ENCODE results near the gene PATJ. TPM values are rescaled to one million over a fixed set of nuclear protein-coding genes. Genes with fewer than 3 reads are reported as not detected.

Gene PATJ
- total and polyA plus RNA-seq, 8 donors, result 14.8 to 45.4 (median 27.9) TPM

- FAIRE-seq, result no peak
These were observed 122.2 kb downstream of the PATJ start for GRCh38 chr1:61864489-61864888.

GRCh38 chr1:61865646-61866220, 123.5 kb downstream of the PATJ start:
- Histone ChIP-seq H3K4me1 (no peaks in the 10 kb centered on the region), H3K4me3 (no peak overlapping the region), H3K27me3 (no peaks in the 10 kb centered on the region), H3K36me3 (peaks cover 0 to 38% (median 4%) of the 10 kb centered on the region in 3 donors), H3K27ac (no peak overlapping the region), H3K9me3 (no peaks in the 10 kb centered on the region)
- FAIRE-seq, result no peak
- no peak for TF ChIP-seq CTCF (IDR thresholded peaks at IDR 0.05)
- WGBS, 2 donors, result 91 to 92% methylated on average over 4 of the region's 4 CpGs
- no peak for ATAC-seq
- intact Hi-C loops (cut with DNase I), result no loop called here
- DNase-seq, result no peak

More at GRCh38 chr1:61864489-61864888, 122.2 kb downstream of the PATJ start:
- ATAC-seq (no peak), DNase-seq (no peak)
- Histone ChIP-seq H3K36me3 (peaks cover 0 to 30% (median 4%) of the 10 kb centered on the region in 3 donors), H3K4me3 (no peak overlapping the region), H3K4me1 (no peaks in the 10 kb centered on the region), H3K27me3 (no peaks in the 10 kb centered on the region), H3K9me3 (no peaks in the 10 kb centered on the region), H3K27ac (no peak overlapping the region)
- WGBS, 2 donors, result 87 to 95% methylated on average over 7 of the region's 7 CpGs
- no peak for TF ChIP-seq CTCF (IDR thresholded peaks at IDR 0.05)
- intact Hi-C loops (cut with DNase I), result no loop called here

DNA sequence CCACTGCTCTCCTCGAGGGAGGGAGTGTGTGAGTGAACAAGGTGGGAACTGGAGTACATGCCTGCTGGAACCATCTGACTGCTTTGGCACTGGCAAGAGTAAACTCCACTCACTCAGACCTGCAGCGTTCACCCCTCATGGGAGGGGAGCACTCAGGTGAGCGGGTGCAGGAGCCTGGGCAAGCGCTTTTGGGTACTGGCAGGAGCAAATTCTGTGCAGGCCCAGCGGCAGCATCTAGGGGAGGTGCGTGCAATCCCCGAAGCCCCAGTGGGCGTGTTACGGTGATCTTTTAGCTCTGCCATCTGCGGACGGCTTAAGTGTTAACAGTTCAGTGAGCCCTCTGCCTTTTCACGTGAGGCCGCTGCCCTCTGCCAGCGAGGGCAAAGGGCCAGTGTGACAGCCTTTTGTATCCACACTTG, 127.4 kb downstream of the PATJ start:
- TF ChIP-seq CTCF (IDR thresholded peaks at IDR 0.05), result no peak
- ATAC-seq, result no peak
- DNase-seq, result peak in 1 of 6 donors; percentile 56
- Histone ChIP-seq H3K4me1 (no peaks in the 10 kb centered on the region), H3K4me3 (no peak overlapping the region), H3K36me3 (peaks cover 0 to 29% (median 0%) of the 10 kb centered on the region in 3 donors), H3K27ac (no peak overlapping the region), H3K27me3 (no peaks in the 10 kb centered on the region), H3K9me3 (no peaks in the 10 kb centered on the region)
- intact Hi-C loops (cut with DNase I), result no loop called here
- WGBS, 2 donors, result 97 to 98% methylated on average over 14 of the region's 14 CpGs
- FAIRE-seq, result no peak

GRCh38 chr1:61872206-61872605, 129.9 kb downstream of the PATJ start:
- FAIRE-seq, result no peak
- Histone ChIP-seq H3K4me3 (no peak overlapping the region), H3K27ac (no peak overlapping the region), H3K4me1 (no peaks in the 10 kb centered on the region), H3K9me3 (no peaks in the 10 kb centered on the region), H3K36me3 (peaks cover 0 to 32% (median 0%) of the 10 kb centered on the region in 3 donors), H3K27me3 (no peaks in the 10 kb centered on the region)
- ATAC-seq, result no peak
- intact Hi-C loops (cut with DNase I), result no loop called here
- WGBS, 2 donors, result 92 to 94% methylated on average over 3 of the region's 3 CpGs
- TF ChIP-seq CTCF (IDR thresholded peaks at IDR 0.05), result no peak
- no peak for DNase-seq

- 94 to 99% methylated on average over 2 of the region's 2 CpGs for WGBS, 2 donors
- no peak overlapping the region for H3K27ac ChIP-seq
- intact Hi-C loops (cut with DNase I), result no loop called here
- no peak overlapping the region for H3K4me3 ChIP-seq
- H3K36me3 ChIP-seq, result peaks cover 0 to 33% (median 0%) of the 10 kb centered on the region in 3 donors
- no peak for TF ChIP-seq CTCF (IDR thresholded peaks at IDR 0.05)
- H3K4me1 ChIP-seq, result no peaks in the 10 kb centered on the region
- no peak for DNase-seq
- no peaks in the 10 kb centered on the region for H3K9me3 ChIP-seq
- FAIRE-seq, result no peak
- ATAC-seq, result no peak
- no peaks in the 10 kb centered on the region for H3K27me3 ChIP-seq
These were observed 131.3 kb downstream of the PATJ start for GRCh38 chr1:61873581-61873980.
